Spleen (tissue), 7 donors: ENCODE measurements around the gene METTL18.

Experiments used
- CTCF ChIP-seq, 11 experiments: fragments of 200-600 bp in 7 of 11; fragments of 450-650 bp in 4 of 11; sonication (generic) in 4 of 11; IDR thresholded peaks in 8 of 11; conservative IDR thresholded peaks in 3 of 11; 1 replicate in 7 of 11; 2 replicates in 4 of 11; pipeline versions ENCODE4 v1.4.0 to v1.8.0; 2016 to 2021; ENCODE audit warnings: antibody characterized with exemption in 11 of 11, inconsistent platforms in 4 of 11, mild to moderate bottlenecking in 1 of 11
- POLR2A ChIP-seq, 3 donors: fragments of 450-650 bp; IDR thresholded peaks; one replicate each; pipeline ENCODE4 v1.5.1; 2017; ENCODE audit warnings: antibody characterized with exemption in 3 of 3, mild to moderate bottlenecking in 1 of 3
- POLR2AphosphoS5 ChIP-seq, 3 donors: sonication (generic); formaldehyde crosslinking; IDR thresholded peaks; one replicate each; pipeline ENCODE4 v1.5.1; 2017; ENCODE audit warnings: antibody characterized with exemption in 3 of 3
- donor health status: DM: no; HTN: no; CAD: no; lungs with moderate emphysema.
- donor health status: DM: no; HTN: no; CAD: no.
- donor health status: DM: no; HTN: no; CAD: no.

- no peak for TF ChIP-seq POLR2AphosphoS5 (IDR thresholded peaks at IDR 0.05)
- no peak for TF ChIP-seq CTCF (IDR thresholded peaks at IDR 0.05 in 8 of 11, conservative IDR thresholded peaks at IDR 0.05 in 3 of 11)
- TF ChIP-seq POLR2A (IDR thresholded peaks at IDR 0.05), result no peak
These were observed 26.8 kb upstream of the METTL18 start for GRCh38 chr1:169821500-169821899.
